Measurements from ENCODE around the gene PDGFD.
A peak's percentile ranks its signal among the peaks of the same experiment; 100 is the strongest.

The PDGFD gene

DNA sequence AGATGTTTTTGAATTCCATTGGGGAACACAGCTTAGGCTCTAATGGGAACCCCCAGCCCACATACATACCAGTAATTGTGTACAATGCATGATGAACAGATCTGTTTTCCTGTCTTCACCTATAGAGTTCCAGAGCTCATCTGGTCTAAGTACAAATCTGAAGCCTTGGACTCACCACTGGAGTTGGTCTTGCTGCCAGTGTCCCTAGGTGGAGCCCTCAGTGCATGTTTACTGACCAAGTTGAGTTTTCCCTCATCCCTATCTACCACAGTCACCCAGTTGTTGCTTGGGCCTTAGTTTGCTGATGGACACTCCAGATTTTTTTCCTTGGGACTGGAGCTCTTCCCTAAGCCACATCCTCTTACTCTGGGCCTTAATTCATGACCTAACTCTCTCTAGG, 286.7 kb downstream of the PDGFD start:
- no peak overlapping the region for H3K4me3 ChIP-seq (ENCODE audit: low read depth, low read length)
- peak; percentile 11 for TF ChIP-seq CTCF (IDR thresholded peaks at IDR 0.05; ENCODE audit: low read depth, low read length, missing control alignments)
- no peak for DNase-seq (ENCODE audit: low read depth)
- in situ Hi-C loops (cut with HindIII; ENCODE audit: low sequenced_read_pairs), result no loop called here

GRCh38 chr11:103875855-103876510, 288.0 kb downstream of the PDGFD start:
- TF ChIP-seq CTCF (IDR thresholded peaks at IDR 0.05; ENCODE audit: low read depth, low read length, missing control alignments), result no peak
- in situ Hi-C loops (cut with HindIII; ENCODE audit: low sequenced_read_pairs), result no loop called here
- DNase-seq (ENCODE audit: low read depth), result no peak
- H3K4me3 ChIP-seq (ENCODE audit: low read depth, low read length), result no peak overlapping the region

- in situ Hi-C loops (cut with HindIII; ENCODE audit: low sequenced_read_pairs), result no loop called here
- TF ChIP-seq CTCF (IDR thresholded peaks at IDR 0.05; ENCODE audit: low read depth, low read length, missing control alignments), result no peak
- H3K4me3 ChIP-seq (ENCODE audit: low read depth, low read length), result no peak overlapping the region
- no peak for DNase-seq (ENCODE audit: low read depth)
Observed at GRCh38 chr11:103872748-103873147, 291.2 kb downstream of the PDGFD start.

- no peak for TF ChIP-seq CTCF (IDR thresholded peaks at IDR 0.05; ENCODE audit: low read depth, low read length, missing control alignments)
- H3K4me3 ChIP-seq (ENCODE audit: low read depth, low read length), result no peak overlapping the region
- DNase-seq (ENCODE audit: low read depth), result no peak
- in situ Hi-C loops (cut with HindIII; ENCODE audit: low sequenced_read_pairs), result no loop called here
Observed at GRCh38 chr11:103871923-103872551, 291.9 kb downstream of the PDGFD start.

DNA sequence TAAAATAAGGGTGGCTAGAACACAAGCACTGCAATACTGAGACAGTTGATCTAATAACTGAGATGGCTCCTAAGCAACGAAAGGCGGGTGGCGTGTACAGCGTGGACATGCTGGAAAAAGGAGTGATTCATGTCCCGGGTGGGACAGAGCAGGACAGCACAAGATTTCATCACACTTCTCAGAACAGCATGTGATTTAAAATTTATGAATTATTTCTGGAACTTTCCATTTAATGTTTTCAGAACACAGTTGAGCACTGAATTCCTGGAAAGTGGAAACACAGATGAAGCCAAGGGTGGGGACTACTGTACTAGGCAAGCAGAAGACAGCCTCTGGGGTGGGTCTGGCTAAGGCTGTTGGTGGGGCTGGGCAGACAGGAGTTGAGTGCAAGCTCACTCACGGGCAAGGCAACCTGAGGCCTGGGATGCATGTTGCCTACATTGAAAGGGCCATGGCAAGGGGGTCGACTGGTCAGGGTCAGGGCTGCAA, 293.1 kb downstream of the PDGFD start:
- in situ Hi-C loops (cut with HindIII; ENCODE audit: low sequenced_read_pairs), result no loop called here
- no peak overlapping the region for H3K4me3 ChIP-seq (ENCODE audit: low read depth, low read length)
- TF ChIP-seq CTCF (IDR thresholded peaks at IDR 0.05; ENCODE audit: low read depth, low read length, missing control alignments), result no peak
- DNase-seq (ENCODE audit: low read depth), result no peak

GRCh38 chr11:103867481-103867880, 296.5 kb downstream of the PDGFD start:
- in situ Hi-C loops (cut with HindIII; ENCODE audit: low sequenced_read_pairs), result no loop called here
- no peak overlapping the region for H3K4me3 ChIP-seq (ENCODE audit: low read depth, low read length)
- no peak for TF ChIP-seq CTCF (IDR thresholded peaks at IDR 0.05; ENCODE audit: low read depth, low read length, missing control alignments)
- no peak for DNase-seq (ENCODE audit: low read depth)

Measured in astrocyte of the cerebellum (primary cell).